ENCODE data around the gene ITGA1.

GRCh38 chr5:52796031-52796430, 8.3 kb downstream of the ITGA1 start:
- no peak for TF ChIP-seq EZH2 (IDR thresholded peaks at IDR 0.05; ENCODE audit: low read length)
- TF ChIP-seq, protein P1, sequence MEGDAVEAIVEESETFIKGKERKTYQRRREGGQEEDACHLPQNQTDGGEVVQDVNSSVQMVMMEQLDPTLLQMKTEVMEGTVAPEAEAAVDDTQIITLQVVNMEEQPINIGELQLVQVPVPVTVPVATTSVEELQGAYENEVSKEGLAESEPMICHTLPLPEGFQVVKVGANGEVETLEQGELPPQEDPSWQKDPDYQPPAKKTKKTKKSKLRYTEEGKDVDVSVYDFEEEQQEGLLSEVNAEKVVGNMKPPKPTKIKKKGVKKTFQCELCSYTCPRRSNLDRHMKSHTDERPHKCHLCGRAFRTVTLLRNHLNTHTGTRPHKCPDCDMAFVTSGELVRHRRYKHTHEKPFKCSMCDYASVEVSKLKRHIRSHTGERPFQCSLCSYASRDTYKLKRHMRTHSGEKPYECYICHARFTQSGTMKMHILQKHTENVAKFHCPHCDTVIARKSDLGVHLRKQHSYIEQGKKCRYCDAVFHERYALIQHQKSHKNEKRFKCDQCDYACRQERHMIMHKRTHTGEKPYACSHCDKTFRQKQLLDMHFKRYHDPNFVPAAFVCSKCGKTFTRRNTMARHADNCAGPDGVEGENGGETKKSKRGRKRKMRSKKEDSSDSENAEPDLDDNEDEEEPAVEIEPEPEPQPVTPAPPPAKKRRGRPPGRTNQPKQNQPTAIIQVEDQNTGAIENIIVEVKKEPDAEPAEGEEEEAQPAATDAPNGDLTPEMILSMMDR (optimal IDR thresholded peaks at IDR 0.05 in 1 of 3, IDR thresholded peaks at IDR 0.05 in 1 of 3, conservative IDR thresholded peaks at IDR 0.05 in 1 of 3; ENCODE audit: extremely low read depth in 1 of 3, insufficient read depth in 2 of 3, low read length in 3 of 3) = no peak
